ENCODE data around the gene POC1A.
A peak's percentile ranks its signal among the peaks of the same experiment; 100 is the strongest.

Gene POC1A

DNA sequence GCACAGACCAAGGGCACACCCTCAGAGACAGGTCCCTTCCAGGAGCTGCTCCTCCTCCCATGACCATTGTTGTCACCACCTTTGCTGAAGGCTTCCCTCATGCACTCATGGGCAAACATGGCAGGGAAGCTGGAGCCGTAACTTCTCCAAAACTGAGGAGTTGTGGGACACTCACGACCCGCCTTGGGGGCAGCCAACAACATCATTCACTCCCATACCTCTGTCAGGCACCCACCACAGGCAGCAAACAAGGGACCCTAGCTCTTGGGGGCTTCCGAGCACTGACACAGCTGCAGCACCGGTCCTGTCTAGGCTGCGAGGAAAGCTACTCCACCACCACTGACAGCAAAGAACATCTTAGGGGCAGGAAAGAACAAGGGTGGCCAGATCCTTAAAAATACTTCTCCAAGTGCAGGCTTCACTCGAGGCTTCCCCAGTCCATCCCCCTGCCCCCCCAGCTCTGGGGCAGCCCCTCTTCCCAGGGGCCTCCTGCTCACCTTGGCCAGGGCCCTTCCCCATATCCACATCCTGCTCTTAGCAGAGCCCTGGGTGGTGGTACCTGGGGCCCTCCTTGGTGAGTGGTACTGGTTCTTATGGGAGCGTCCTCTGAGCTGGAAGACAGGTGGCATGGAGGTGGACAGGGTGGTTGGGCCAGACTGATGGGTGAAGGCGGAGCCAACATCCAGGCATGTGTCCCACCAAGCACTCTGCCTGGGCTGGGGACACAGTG lies 69.8 kb downstream of the POC1A start:
- DNase-seq (ENCODE audit: low read depth), result no peak

DNA sequence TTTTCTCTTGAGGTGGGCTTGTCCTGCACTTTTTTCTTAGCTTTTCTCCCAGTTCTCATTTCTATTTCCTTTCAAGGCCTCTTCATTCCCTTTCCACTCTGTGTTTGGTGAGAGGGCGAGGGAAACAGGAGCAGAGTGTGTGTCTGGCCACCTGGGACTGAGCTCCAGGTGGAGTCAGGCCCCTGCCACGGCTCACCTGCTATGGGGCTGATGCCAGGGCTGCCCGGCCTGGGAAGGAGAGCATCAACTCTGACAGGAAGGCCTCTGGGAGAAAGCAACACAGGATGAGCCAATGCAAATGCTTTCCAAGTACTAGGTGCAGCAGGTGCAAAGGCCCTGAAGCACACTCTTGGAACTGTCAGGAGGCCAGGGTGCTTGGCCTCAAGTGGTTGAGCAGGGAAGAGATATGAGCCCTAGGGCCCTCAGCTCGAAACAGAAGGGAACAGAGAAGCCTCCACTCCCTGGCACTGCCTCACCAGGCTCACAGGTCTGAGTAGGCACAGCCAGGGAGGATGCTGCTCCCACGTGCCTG lies 70.6 kb downstream of the POC1A start:
- DNase-seq (ENCODE audit: low read depth), result no peak

DNA sequence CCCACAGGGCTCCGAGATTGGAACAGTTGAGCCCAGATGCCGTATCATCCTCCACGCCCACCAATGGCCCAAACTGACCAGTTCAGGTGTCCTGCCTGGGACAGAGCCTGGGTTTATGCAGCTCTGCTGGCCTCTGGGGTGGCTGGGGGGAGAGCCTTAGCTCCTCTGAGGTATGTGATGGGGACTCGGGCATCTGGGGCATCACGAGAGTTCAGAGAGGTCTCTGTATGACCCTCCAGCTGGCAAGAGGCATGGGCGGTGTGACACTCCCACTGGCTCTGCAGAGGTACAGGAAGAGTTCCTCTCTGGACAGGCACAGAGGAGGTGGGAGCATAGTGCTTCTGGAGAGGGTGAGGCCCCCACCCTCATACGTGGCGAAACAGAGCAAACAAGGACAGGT lies 71.3 kb downstream of the POC1A start:
- DNase-seq (ENCODE audit: low read depth), result no peak

DNA sequence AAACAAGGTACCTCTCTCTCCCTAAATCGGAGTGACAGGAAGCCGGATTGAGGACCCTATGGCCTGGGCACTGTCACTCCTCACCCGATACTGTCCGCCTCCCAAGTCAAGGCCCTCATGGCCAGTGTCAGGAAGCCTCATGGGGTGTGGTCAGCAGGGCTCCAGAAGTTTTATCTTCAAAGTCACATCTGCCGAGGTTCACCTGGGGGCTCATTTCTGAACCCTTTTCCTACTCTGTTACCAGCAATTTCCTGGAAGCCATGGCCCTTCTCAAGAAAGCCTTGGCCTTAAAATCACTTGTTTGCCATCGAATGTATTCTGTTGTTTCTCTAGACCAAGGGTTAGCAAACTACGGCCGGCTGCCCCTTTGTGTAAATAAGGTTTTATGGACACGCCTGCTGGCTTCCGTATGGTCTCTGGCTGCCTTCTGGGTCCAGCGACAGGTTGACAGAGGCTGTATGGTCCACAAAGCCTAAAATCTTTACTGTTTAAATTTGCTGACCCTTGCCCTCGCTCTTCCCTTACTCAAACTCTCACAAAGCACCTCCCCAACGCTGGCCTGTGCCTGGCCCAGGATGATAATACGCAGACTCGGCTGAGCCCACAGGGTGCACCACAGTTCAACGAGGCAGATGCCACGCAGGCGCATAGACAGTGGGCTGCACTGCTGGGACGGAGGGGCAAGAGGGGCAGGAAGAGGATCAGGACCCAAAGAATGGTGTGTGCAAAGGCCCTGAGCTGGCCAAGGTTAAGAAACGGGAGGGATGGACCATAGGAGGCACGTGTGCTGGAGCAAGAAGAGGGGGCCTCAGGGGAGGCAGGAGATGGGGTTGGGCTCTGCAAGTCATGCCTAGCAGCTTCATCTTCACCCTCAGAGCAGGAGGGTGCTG lies 73.1 kb downstream of the POC1A start:
- no peak for DNase-seq (ENCODE audit: low read depth)

DNA sequence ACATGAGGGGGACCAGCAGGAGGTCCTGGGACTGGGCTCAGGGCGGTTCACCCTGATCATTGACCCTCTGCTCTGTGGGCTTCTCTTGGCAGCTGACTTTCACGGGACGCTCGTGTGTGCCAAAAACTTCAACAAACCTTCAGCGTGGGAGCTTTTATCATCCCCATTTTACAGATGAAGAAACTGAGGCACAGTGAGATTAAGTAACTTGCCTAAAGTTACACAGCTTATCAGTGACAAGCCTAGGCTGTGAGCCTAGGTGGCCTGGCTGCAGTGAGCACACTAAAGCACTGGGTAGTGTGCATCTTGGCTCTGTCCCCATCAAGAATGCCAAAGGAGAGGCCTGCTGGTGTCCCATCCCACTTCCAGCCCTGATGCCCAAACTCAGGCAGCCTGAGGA lies 74.3 kb downstream of the POC1A start:
- DNase-seq (ENCODE audit: low read depth), result no peak

DNA sequence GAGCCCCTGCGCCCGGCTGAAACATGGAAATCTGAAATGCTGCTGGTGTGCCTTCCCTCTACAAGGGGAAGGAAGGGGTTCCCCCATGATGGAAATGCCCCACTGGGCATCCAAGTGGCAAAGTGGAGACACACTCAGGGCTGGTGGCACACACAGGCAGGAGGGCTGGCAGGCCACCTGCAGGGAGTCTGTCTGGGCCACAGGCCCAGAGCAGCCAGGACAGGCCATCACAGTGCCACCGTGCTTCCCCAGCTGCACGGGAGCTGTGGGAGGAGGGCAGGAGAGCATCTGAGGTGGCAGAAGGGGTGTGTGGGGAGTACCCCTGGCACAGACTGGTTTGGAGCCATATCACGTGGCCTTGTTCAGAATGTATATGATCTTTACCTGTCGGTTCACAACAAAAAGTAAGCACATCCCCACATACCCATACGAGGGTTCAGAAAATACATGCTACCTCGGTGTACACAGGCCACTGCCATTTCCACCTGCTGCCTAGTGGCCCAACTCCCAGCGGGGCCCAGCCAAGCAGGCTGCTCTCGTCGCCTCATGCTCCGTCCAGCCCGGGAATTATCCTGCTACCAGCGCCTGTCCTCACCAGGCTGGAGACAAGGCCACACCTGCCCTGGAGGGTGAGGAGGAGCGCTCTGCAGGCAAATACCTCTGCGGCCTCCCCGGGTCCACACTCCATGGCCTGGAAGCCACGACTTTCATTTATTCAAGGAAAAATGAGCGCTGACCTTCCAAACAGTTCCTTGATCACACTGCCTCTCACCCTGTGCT lies 75.3 kb downstream of the POC1A start:
- no peak for DNase-seq (ENCODE audit: low read depth)

DNA sequence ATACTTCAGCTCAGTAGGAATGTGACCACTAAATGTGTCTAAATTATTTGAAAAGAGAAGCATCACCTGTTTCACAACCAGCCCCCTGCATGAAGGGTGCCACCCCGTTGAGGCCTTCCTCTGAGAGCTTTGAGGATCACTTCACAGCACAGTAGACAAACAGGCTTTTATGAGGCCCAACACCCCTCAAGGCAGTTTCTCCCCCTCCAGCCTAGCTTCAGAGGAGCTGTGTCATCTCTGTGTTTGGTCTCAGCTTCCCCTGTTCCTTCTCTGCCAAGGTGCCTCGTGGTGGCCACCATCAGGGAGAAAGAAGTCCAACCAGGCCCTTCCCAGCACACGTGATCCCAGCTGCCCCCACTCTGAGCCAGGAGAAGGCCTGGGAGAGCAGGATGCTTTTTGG lies 76.3 kb downstream of the POC1A start:
- no peak for DNase-seq (ENCODE audit: low read depth)

DNA sequence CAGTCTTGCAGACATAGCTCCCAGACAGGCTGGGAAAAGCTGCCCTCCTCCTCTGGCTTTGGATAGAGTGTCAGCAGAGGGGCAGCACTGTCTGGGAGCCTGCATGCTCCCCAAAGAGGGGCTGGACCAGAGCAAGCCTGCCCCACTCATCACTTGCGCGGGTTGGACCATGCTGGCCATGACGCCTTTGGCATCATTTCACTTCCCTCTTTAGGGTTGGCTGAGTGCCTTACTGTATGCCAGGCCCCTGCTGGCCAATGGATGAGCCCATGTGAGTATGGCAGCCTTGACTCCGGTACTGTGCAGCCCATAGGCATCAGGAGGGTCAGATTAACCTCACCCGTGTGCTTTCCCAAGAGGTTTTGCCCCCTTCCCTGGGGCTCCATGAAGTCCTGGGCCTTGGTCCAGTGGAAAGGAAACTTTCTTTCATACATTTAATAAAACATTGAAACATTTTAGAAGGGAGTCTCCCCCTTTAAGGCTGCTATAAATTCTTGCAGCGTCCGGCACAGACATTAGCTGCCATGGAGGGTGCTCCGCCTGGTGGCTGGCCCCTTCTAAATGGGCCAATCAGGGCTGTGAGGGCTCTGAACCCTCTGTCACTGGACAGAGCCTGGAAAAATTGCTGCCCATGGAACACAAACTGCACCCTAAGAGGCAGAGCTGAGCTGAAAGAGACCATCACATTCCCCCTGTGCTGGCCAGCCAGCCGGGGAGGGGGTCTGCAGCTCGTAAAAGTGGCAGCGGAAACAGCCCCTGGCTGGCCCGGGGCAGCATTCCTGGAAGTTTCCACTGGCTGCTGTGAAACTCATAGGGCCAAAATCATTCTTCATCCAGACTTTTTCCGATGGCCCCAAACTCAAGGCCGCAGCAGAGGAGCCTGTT lies 77.1 kb downstream of the POC1A start:
- no peak for DNase-seq (ENCODE audit: low read depth)

DNA sequence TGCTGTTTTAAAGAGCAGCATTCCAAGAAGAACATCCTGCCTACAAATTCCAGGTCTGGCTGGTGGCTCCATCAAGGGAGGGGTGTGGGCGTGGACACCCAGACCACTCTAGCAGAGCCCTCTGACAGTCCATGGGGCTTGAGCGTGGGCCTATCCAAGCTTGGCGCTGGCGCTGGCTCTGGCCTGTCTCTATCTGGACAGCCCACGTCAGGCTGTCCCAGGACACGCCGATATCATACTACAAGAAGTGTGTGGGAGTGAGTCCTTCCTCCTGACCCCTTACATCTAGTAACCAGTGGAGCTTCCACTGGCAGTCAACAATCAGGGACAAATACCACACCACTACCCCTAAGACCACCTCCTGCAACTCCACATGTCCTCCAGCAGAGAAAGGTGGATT lies 80.7 kb downstream of the POC1A start:
- no peak for DNase-seq (ENCODE audit: low read depth)

DNA sequence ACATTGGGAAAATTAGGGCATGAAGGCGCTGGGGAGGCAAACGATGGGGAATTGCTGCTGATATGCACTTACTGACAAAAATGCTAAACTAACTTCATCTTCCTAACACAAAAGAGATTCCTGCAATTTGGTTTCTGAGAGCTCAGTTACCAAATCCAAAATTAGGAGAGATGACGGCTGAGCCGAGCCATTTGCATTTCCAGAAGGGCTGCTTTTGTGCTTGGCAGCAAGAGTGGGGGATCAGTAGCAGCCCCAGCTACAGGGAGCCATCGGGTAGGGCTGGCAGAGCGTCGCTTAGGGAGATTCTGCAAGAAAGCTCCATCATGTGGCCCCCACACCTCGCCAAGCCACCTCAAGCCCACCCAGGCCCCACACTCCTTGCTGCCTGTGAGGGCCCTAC lies 81.8 kb downstream of the POC1A start:
- DNase-seq (ENCODE audit: low read depth), result no peak

DNA sequence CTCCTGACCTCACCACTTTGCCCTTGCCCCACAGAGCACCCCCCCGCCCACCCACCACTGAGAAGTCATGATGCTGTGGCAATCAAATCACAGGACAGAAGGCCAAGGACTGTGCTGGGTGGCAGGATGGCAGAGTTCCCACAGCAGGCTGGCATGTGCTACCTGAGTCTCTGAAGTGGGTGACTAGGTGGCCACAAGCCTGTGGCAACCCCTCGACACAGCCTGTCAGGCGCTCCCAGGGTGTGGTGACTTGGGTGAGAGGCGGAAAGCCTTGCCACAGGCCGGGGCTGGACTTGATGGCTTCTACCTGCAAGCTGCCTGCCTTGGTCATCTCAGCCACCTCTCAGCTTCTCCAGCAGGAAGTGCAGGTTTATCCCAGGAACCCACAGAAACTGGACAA lies 82.2 kb downstream of the POC1A start:
- no peak for DNase-seq (ENCODE audit: low read depth)

DNA sequence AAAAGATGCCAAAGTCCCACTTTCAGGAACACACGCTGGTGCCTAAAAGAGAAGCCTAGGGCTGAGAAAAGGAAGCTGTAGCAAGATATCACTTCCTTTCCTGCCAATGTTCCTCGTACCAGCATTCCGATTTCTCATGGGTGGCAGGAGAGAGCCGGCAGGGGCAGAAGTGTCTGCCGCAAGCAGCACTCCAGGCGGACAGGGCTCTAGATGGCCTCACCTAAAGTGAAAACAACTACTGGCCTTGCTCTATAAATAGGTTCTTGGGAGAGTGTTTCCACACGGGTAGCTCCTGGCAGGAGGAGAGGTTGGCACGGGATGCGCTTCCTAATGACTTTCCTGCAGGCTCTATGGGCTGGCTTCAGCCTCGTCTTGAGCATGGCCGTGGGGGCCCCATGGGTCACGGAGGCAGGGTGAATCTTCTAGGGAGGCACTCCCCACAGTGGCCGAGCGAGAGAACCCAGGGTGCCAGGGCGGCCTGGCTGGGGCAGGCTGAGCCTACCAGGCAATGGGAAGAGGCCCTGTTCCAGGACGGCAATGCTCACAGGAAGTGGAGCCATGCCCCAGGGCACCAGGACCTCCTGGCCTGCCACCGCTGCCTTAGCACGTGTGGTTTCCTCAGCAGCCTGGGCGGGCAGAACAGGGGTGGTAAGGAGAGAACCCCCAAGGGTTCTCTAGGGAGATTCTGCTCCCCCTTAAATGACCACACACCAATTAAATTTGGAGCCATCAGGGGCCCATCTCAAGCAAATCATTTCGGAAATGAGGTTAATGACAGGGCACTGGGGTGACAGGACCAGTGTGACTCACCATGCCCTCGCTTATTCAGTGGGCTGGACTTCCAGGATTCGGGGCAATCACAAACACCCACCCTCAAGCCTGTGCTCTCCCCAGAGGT lies 83.2 kb downstream of the POC1A start:
- DNase-seq (ENCODE audit: low read depth), result no peak

DNA sequence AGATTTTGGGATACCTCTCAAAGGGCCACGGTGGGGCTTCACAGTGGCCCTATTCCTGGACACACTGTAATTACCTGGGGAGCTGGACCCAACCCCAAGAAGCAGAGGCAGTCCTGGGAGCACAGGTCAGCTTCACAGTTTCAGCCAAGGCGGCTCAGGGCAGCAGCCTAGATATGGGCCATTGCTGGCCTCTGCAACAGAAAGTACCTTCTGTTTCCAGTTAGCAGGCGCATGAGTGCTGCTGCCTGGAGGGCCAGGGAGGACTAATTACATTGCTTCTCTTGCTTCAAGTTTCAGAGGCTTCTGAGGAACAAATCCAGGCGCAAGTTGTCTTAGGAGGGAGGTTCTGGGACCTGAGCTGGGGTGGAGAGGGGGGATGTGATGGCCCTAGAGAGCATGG lies 84.4 kb downstream of the POC1A start:
- DNase-seq (ENCODE audit: low read depth), result no peak

DNA sequence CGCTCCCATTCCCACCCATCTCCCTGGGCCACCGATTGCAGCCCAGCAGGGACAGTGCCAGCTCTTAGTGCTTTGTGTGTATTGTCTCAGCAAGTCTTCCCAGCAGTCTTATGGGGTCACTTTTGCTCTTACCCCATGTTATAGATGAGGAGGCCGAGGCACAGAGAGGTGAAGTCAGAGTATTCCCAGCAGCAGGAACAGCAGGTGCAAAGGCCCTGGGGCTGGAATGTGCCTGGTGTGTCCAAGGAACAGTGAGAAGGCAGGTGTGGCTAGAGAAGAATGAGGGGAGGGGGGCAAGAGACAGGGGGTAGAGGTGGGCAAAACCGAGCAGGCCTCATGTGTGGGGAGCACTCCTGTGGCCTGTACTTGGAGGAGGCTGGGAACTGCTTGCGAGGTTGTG lies 85.1 kb downstream of the POC1A start:
- DNase-seq (ENCODE audit: low read depth), result no peak

DNA sequence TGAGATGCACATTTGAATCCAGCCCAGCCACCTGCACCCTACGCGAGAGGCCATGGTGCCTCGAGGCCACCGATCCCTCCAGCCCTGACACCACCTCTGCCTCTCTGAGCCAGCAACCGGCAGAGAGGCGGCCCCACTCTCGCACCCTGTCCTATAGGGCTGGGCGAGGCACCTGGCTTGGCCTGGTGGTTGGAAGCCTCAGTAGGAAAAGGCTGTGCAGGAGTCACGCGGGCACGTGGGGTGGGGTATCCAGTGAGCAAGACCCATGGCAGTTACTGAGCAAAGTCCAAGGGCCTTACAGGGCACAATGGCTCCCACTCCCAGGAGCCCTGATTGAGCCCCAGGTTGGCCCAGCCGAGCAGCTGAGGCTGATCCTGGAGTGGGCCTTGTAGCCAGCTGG lies 85.5 kb downstream of the POC1A start:
- no peak for DNase-seq (ENCODE audit: low read depth)

DNA sequence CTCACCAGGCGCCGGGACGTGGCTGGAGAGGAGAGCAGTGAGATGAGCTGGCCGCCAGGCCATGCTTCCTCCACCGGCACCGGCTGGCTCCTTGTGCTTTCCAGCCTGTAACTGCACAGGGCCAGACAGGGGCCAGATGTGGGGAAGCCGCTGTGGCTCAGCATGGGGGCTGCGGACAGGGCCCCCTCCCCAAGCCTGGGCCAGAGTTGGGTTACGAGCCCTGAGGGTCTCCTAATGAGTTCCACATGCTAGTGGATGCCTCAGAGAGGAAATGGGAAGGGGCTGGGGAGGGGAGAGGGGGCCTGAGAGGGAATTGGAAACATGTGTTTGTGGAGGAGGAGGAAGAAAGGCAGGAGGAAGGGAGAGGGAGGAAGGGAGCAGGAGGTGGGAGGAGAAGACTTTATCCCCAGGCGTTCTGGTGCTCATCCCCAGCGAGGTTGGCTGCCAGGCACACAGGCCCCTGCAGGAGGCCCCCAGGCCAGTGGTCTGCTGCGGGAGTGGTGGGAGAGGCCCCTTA lies 86.1 kb downstream of the POC1A start:
- peak; percentile 46 for DNase-seq (ENCODE audit: low read depth)

DNA sequence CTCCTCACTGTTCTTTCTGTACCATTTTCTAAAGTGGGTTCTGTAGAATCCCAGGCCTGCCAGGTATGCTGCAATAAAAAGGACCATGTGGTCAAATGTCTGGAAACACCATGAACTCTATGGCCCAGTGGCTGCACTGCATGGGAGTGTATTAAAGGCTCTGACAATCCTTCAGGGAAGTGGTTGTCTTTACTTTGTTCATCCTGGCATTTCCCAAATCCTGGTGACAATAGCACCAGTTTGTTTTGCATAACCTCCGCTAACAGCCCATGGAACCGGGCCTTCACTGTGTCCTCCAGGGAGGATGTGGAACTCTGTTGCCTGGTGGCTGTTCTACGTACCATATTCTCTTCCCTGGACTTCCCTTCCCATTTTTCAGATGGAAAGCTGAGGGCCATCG lies 86.7 kb downstream of the POC1A start:
- DNase-seq (ENCODE audit: low read depth), result no peak

DNA sequence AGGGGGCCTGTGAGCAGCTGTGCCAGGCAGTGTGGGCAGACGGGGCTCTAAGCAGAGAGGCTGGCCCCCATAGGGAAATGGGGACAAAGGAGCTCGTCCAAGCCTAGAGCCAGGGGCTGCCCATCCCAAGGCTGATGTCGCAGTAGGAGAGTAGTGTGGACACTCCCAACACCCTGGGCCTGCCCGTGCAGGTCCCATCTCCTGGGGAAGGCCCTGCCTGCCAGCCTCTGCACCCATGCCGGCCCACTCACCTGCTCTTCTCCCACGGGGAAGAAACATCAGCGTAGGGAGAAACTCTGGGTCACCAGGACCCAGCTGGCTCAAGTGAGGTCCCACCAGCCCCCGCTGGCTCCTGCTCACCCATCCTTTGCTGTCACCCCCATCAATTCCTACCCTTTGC lies 87.2 kb downstream of the POC1A start:
- DNase-seq (ENCODE audit: low read depth), result no peak

DNA sequence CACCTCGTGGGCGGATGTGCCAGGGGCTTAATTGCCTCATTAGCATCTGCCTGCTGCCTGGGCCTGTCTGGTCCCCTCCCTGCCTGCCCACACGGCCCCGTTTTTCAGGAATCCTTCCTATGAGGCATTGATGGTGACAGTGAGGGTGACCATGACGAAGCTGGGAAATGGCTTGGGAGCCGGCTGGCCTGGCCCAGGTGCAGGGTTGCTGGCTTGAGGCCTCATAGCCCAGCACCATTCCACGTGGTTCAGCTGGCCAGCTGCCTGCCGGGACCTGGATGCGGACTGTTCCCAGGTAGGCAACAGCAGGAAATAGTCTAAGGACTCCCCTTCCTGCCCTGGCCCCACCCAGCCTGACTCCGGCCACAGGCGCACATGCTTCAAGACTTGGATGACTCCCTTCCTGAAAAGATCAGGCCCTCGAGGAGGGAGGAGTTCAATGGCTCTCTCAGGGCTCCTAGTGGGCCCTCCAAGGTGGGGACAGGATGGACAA lies 88.9 kb downstream of the POC1A start:
- no peak for DNase-seq (ENCODE audit: low read depth)

DNA sequence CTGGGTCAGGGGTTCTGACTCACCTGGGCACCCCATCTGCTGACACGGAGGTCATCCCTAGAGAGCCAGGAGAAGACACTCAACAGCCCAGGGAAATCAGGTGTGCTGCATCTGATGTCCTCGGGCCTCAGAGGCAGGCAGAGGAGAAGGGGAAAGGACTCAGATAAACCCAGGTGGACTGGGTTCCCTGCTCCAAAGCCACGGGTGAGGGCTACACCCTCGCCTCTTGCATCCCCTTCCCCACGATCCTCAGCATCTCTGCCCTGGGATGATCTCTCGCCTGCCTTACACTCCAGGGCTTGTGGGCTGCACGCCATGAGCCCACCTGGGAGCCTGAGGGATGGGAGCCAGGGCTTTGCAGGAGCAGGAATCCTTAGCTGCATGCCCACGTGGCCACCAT lies 89.7 kb downstream of the POC1A start:
- no peak for DNase-seq (ENCODE audit: low read depth)
